Ectodermal cell (in vitro differentiated cells): Measurements from ENCODE around the gene ZNF547.
"Not testable (repeated sequence)": the region's sequence is repeated elsewhere in the genome, so short reads cannot be mapped to it uniquely, and the experiment has no call there.

ENCODE experiments used
- H3K27ac ChIP-seq: 2 replicates; pipeline ENCODE4 v1.7.0; 2013; ENCODE audit warnings: mild to moderate bottlenecking, low read depth, low read length; ENCODE audit not compliant: insufficient read depth, poor library complexity, severe bottlenecking
- H3K27me3 ChIP-seq: 2 replicates; pipeline ENCODE4 v1.7.0; 2013; ENCODE audit warnings: mild to moderate bottlenecking, low read length; ENCODE audit not compliant: insufficient read depth, control insufficient read depth, poor library complexity, severe bottlenecking
- H3K36me3 ChIP-seq: one replicate; pipeline ENCODE4 v1.7.0; 2013; ENCODE audit warnings: low read length; ENCODE audit not compliant: control insufficient read depth, insufficient read depth
- H3K4me1 ChIP-seq: one replicate; pipeline ENCODE4 v1.7.0; 2013; ENCODE audit warnings: low read length; ENCODE audit not compliant: control insufficient read depth, insufficient read depth
- H3K4me3 ChIP-seq: 2 replicates; pipeline ENCODE4 v1.7.0; 2013; ENCODE audit warnings: low read depth, low read length, control low read depth; ENCODE audit not compliant: insufficient read depth
- H3K9me3 ChIP-seq: 2 replicates; pipeline ENCODE4 v1.7.0; 2013; ENCODE audit warnings: mild to moderate bottlenecking, low read length, moderate library complexity; ENCODE audit not compliant: control insufficient read depth
- WGBS, 2 experiments: methylation state at CpG; one replicate each; pipeline ENCODE4 v1.1.7; 2013; ENCODE audit warnings: missing lambda C conversion rate in 2 of 2; 5-methylcytosine and 5-hydroxymethylcytosine counted together

Gene ZNF547

GRCh38 chr19:57366776-57367175 lies 3.4 kb downstream of the ZNF547 start:
- Histone ChIP-seq H3K36me3 (no peaks in the 10 kb centered on the region), H3K27me3 (no peaks in the 10 kb centered on the region), H3K9me3 (no peaks in the 10 kb centered on the region), H3K27ac (no peak overlapping the region), H3K4me3 (no peak overlapping the region), H3K4me1 (peaks cover 3% of the 10 kb centered on the region)
- WGBS, 2 experiments: 94 to 100% methylated on average over 2 of the region's 2 CpGs

GRCh38 chr19:57374179-57374578 lies 10.8 kb downstream of the ZNF547 start:
- Histone ChIP-seq H3K27ac (no peak overlapping the region), H3K36me3 (peaks cover 24% of the 10 kb centered on the region), H3K4me3 (no peak overlapping the region), H3K27me3 (no peaks in the 10 kb centered on the region), H3K9me3 (peaks cover 5% of the 10 kb centered on the region), H3K4me1 (no peaks in the 10 kb centered on the region)
- WGBS, 2 experiments: 87 to 92% methylated on average over 6 of the region's 6 CpGs

GRCh38 chr19:57374647-57375046 lies 11.3 kb downstream of the ZNF547 start:
- WGBS, 2 experiments: 79 to 84% methylated on average over 2 of the region's 2 CpGs
- not testable (repeated sequence) for H3K4me1 ChIP-seq, H3K27ac ChIP-seq, H3K27me3 ChIP-seq, H3K9me3 ChIP-seq, H3K4me3 ChIP-seq
- H3K36me3 ChIP-seq: peaks cover 24% of the 10 kb centered on the region

DNA sequence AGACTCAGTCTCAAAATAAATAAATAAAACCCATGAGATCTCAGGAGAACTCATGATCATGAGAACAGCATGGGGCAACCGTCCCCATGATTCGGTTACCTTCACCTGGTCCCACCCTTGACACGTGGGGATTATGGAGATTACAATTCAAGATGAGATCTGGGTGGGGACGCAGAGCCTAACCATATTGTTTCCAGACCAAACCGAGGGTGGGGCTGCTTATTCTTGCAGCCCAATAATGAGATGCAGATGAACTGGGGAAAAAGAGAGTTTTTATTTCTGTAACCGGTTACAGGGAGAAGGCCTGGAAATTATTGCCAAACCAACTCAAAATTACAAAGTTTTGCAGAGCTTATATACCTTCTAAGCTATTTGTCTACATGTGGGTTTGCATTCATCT lies 12.8 kb downstream of the ZNF547 start:
- 91 to 92% methylated on average over 5 to 6 of the region's 6 CpGs for WGBS, 2 experiments
- H3K27me3 ChIP-seq: no peaks in the 10 kb centered on the region
- no peak overlapping the region for H3K27ac ChIP-seq
- H3K36me3 ChIP-seq: peaks cover 24% of the 10 kb centered on the region
- H3K9me3 ChIP-seq: peaks cover 5% of the 10 kb centered on the region
- H3K4me3 ChIP-seq: no peak overlapping the region
- no peaks in the 10 kb centered on the region for H3K4me1 ChIP-seq

DNA sequence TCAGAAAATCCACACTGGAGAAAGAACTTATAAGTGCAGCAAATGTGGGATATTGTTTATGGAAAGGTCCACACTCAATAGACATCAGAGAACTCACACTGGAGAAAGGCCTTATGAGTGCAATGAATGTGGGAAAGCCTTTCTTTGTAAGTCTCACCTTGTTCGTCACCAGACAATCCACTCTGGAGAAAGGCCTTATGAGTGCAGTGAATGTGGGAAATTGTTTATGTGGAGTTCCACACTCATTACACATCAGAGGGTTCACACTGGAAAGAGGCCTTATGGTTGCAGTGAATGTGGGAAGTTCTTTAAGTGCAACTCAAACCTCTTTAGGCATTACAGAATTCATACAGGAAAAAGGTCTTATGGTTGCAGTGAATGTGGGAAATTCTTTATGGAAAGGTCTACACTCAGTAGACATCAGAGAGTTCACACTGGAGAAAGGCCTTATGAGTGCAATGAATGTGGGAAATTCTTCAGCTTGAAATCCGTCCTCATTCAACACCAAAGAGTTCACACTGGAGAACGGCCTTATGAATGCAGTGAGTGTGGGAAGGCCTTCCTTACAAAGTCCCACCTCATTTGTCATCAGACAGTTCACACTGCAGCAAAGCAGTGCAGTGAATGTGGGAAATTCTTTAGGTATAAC lies 14.3 kb downstream of the ZNF547 start:
- Histone ChIP-seq H3K36me3 (peaks cover 24% of the 10 kb centered on the region), H3K4me1 (no peaks in the 10 kb centered on the region), H3K9me3 (peaks cover 5% of the 10 kb centered on the region), H3K27me3 (no peaks in the 10 kb centered on the region), H3K27ac (no peak overlapping the region), H3K4me3 (no peak overlapping the region)
- 92 to 96% methylated on average over 3 of the region's 3 CpGs for WGBS, 2 experiments

DNA sequence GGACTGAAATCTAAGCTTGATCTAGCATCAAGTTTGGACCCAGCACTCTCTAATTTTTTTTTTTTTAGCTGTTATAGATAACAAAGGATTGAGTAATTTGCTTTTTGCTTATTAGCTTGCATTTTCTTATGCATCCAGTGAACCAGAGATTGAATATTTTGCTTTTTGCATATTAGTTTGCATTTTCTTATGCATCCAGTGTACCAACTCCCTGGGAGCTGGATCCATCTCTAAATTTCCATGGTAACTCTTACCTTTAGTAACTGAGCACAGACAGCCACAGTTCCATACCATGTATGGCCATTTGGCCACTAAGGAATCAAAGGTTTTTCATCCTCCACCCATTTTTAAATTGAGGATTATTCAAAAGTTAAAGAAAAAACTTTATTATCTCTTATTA lies 17.6 kb downstream of the ZNF547 start:
- H3K27me3 ChIP-seq: no peaks in the 10 kb centered on the region
- H3K9me3 ChIP-seq: no peaks in the 10 kb centered on the region
- no peak overlapping the region for H3K27ac ChIP-seq
- H3K4me3 ChIP-seq: no peak overlapping the region
- H3K36me3 ChIP-seq: peaks cover 10% of the 10 kb centered on the region
- no peaks in the 10 kb centered on the region for H3K4me1 ChIP-seq

DNA sequence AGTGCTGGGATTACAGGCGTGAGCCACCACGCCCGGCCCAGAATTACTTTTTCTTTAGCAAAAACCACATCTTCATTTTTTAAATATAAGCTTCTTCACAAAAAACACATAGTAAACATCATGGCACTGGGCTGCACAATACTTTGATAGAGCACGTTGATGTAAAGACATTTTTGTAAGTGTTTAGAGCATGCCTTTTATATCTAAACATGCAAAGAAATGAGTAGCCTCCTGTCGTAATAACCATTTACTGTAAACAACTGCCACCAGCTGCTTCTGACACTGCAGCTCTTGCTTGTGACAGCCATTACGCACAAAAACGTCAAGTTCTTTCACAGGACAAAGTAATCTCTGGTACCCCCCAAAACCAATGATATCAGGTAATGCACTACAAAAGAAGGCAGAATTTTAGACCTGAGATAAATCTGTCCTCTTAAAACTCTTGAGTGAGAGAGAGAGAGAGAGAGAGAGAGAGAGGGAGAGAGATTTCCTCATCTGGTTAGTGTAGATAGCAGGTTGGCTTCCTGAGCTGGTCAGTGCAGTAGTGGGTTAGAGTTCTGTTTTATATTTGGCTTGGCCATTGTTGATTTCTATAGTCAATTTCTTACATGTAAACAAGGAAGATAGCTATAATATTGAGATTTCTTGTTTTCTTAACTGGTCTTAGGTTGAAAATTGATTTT lies 19.6 kb downstream of the ZNF547 start:
- Histone ChIP-seq H3K4me1 (no peaks in the 10 kb centered on the region), H3K4me3 (no peak overlapping the region), H3K36me3 (peaks cover under 1% of the 10 kb centered on the region), H3K27ac (no peak overlapping the region), H3K27me3 (peaks cover 7% of the 10 kb centered on the region), H3K9me3 (no peaks in the 10 kb centered on the region)
- 85 to 88% methylated on average over 6 to 7 of the region's 7 CpGs for WGBS, 2 experiments

GRCh38 chr19:57389194-57389729 lies 25.9 kb downstream of the ZNF547 start:
- Histone ChIP-seq H3K9me3 (no peaks in the 10 kb centered on the region), H3K27ac (no peak overlapping the region), H3K27me3 (peaks cover 7% of the 10 kb centered on the region), H3K4me1 (peaks cover 6% of the 10 kb centered on the region), H3K36me3 (no peaks in the 10 kb centered on the region), H3K4me3 (peak overlapping the region; percentile 96)
- 57% methylated on average over 11 of the region's 11 CpGs for WGBS, 2 experiments

GRCh38 chr19:57389730-57390598 lies 26.6 kb downstream of the ZNF547 start, which contains the start of gene ZNF548:
ZNF548 (plus strand) TSS chr19:57389854; CDS start chr19:57390100, 246 bp downstream.
- 1% methylated on average over 50 of the region's 50 CpGs for WGBS, 2 experiments
- Histone ChIP-seq H3K27ac (peak within 1 kb of the TSS; percentile 99), H3K27me3 (peaks cover 7% of the 10 kb centered on the region), H3K4me1 (peaks cover 6% of the 10 kb centered on the region), H3K4me3 (peak within 1 kb of the TSS; percentile 96), H3K9me3 (no peaks in the 10 kb centered on the region), H3K36me3 (peaks cover 3% of the 10 kb centered on the region)

DNA sequence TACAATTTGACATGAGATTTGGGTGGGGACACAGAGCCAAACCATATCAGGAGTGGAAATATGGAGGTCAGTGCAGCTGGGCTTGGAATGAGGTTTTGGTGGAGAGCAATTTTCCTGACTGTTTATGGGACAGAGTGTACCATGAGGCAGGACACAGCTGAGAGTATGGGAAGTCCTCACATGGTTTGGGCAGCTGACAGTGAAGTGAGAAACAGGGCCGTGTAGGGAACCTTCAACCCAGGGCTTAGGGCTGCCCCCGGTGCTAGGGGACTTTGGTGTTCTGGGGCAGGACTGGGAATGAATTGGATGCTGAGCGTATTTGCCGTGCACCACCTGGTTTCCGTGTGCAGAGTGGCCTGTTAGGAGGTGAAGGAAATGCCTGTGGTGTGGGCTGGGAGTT lies 32.4 kb downstream of the ZNF547 start:
- Histone ChIP-seq H3K4me3 (no peak overlapping the region), H3K36me3 (peaks cover 32% of the 10 kb centered on the region), H3K27ac (no peak overlapping the region), H3K9me3 (no peaks in the 10 kb centered on the region), H3K27me3 (no peaks in the 10 kb centered on the region), H3K4me1 (peaks cover 2% of the 10 kb centered on the region)
- 93 to 96% methylated on average over 5 of the region's 5 CpGs for WGBS, 2 experiments
